A549 (cell line): ENCODE data around the gene SLC6A4. TPM values are rescaled to one million over a fixed set of nuclear protein-coding genes. Genes with fewer than 3 reads are reported as not detected.

Experiments
- ATAC-seq, 2 experiments: fragments of 200-7000 bp in 1 of 2; fragments of >200 bp in 1 of 2; cut with Nextera tagmentation in 1 of 2; cut with Tn5 transposase in 1 of 2; 3 replicates each; pipeline versions ENCODE4 v1.8.0 to v1.9.1; 2018 to 2020; ENCODE audit warnings: mild to moderate bottlenecking in 1 of 2, moderate library complexity in 1 of 2
- CTCF ChIA-PET: fragments of 300-600 bp; sonication (Branson Sonifier 250); formaldehyde crosslinking; extraction: SDS; loops from one replicate; lab custom pipeline; 2021; ENCODE audit warnings: antibody characterized with exemption, inconsistent platforms; lab: Yijun Ruan, JAX
- POLR2A ChIA-PET: fragments of 350-600 bp; formaldehyde crosslinking; extraction: SDS; loops from one replicate; lab custom pipeline; 2021; ENCODE audit warnings: antibody characterized with exemption, inconsistent platforms; lab: Yijun Ruan, JAX
- DNase-seq, 2 experiments: peaks; one replicate each; pipeline versions ENCODE4 v3.0.0 to v3.0.0-alpha.2; 2011 to 2016; ENCODE audit warnings: low read depth in 1 of 2, low spot score in 1 of 2
- FAIRE-seq: peaks from 2 replicates; lab custom pipeline; 2011; peaks lifted over from hg19 to GRCh38; lab: Jason Lieb, UNC
- H3K27ac ChIP-seq, 2 experiments: fragments of >200 bp; sonication (Bioruptor Twin); formaldehyde crosslinking; 3 replicates each; pipeline ENCODE4 v1.5.1; 2016 to 2017
- H3K4me1 ChIP-seq: fragments of >200 bp; sonication (Bioruptor Twin); formaldehyde crosslinking; 3 replicates; pipeline ENCODE4 v1.6.1; 2016
- H3K4me2 ChIP-seq: fragments of >200 bp; sonication (Bioruptor Twin); formaldehyde crosslinking; 3 replicates; pipeline ENCODE4 v1.6.1; 2016
- H3K4me3 ChIP-seq: fragments of >200 bp; sonication (Bioruptor Twin); formaldehyde crosslinking; 3 replicates; pipeline ENCODE4 v1.5.1; 2016
- H3K9me3 ChIP-seq: fragments of >200 bp; sonication (Bioruptor Twin); formaldehyde crosslinking; 3 replicates; pipeline ENCODE4 v1.6.1; 2016
- BHLHE40 ChIP-seq: IDR thresholded peaks from 2 replicates; pipeline ENCODE4 v1.6.1; 2012; ENCODE audit warnings: low read depth, low read length, inconsistent platforms
- CBX2 ChIP-seq: fragments of 200-600 bp; sonication (generic); IDR thresholded peaks from 2 replicates; pipeline ENCODE4 v1.6.1; 2016; ENCODE audit warnings: low read depth, mild to moderate bottlenecking, borderline replicate concordance
- CEBPB ChIP-seq, 2 experiments: fragments of >200 bp in 1 of 2; sonication (Bioruptor Twin) in 1 of 2; formaldehyde crosslinking in 1 of 2; IDR thresholded peaks; 2 replicates each; pipeline ENCODE4 v1.6.1; 2012 to 2016
- E2F6 ChIP-seq: IDR thresholded peaks from 2 replicates; pipeline ENCODE4 v1.6.1; 2012; ENCODE audit warnings: low read depth, borderline replicate concordance
- EHF ChIP-seq: fragments of 250-450 bp; sonication (Bioruptor Pico); IDR thresholded peaks from 2 replicates; pipeline ENCODE4 v1.5.0; 2020; ENCODE audit warnings: mild to moderate bottlenecking
- FOSB ChIP-seq: fragments of 250-450 bp; sonication (Bioruptor Pico); IDR thresholded peaks from 2 replicates; pipeline ENCODE4 v1.5.0; 2020; ENCODE audit warnings: mild to moderate bottlenecking, moderate library complexity
- FOXS1 ChIP-seq: fragments of 250-450 bp; sonication (Bioruptor Pico); IDR thresholded peaks from 2 replicates; pipeline ENCODE4 v1.5.0; 2020; ENCODE audit warnings: mild to moderate bottlenecking, moderate library complexity
- GATA3 ChIP-seq: IDR thresholded peaks from 2 replicates; pipeline ENCODE4 v1.6.1; 2012; ENCODE audit warnings: borderline replicate concordance
- HEYL ChIP-seq: fragments of 250-450 bp; sonication (Bioruptor Pico); IDR thresholded peaks from 2 replicates; pipeline ENCODE4 v1.8.0; 2021; ENCODE audit warnings: mild to moderate bottlenecking, moderate library complexity
- HMGXB4 ChIP-seq: fragments of 250-450 bp; sonication (Bioruptor Pico); IDR thresholded peaks from 2 replicates; pipeline ENCODE4 v1.5.0; 2021; ENCODE audit warnings: mild to moderate bottlenecking, moderate library complexity, borderline replicate concordance
- HOXA7 ChIP-seq: fragments of 250-450 bp; sonication (Bioruptor Pico); IDR thresholded peaks from 2 replicates; pipeline ENCODE4 v1.5.0; 2020; ENCODE audit warnings: mild to moderate bottlenecking, moderate library complexity
- MAFK ChIP-seq: fragments of 450-650 bp; IDR thresholded peaks from 2 replicates; pipeline ENCODE4 v1.6.1; 2014; ENCODE audit not compliant: partially characterized antibody
- RAD21 ChIP-seq, 2 experiments: fragments of >200 bp in 1 of 2; sonication (Bioruptor Twin) in 1 of 2; formaldehyde crosslinking in 1 of 2; IDR thresholded peaks in 1 of 2; conservative IDR thresholded peaks in 1 of 2; 2 replicates in 1 of 2; 3 replicates in 1 of 2; pipeline ENCODE4 v1.6.1; 2012 to 2018; ENCODE audit warnings: inconsistent platforms in 1 of 2
- RARB ChIP-seq: fragments of 250-450 bp; sonication (Bioruptor Pico); IDR thresholded peaks from 2 replicates; pipeline ENCODE4 v1.8.0; 2021; ENCODE audit warnings: mild to moderate bottlenecking, moderate library complexity
- RCOR1 ChIP-seq: fragments of 150-350 bp; IDR thresholded peaks from 2 replicates; pipeline ENCODE4 v1.6.1; 2014; ENCODE audit warnings: antibody characterized with exemption, low read length, low read depth
- RFX5 ChIP-seq: fragments of 450-650 bp; IDR thresholded peaks from 2 replicates; pipeline ENCODE4 v1.7.1; 2014; ENCODE audit warnings: antibody characterized with exemption, mild to moderate bottlenecking, moderate library complexity
- TP53 ChIP-seq: fragments of 250-450 bp; sonication (Bioruptor Pico); IDR thresholded peaks from 2 replicates; pipeline ENCODE4 v1.5.0; 2021; ENCODE audit warnings: mild to moderate bottlenecking, moderate library complexity
- USF2 ChIP-seq: fragments of 450-650 bp; IDR thresholded peaks from 2 replicates; pipeline ENCODE4 v1.6.1; 2014; ENCODE audit warnings: antibody characterized with exemption
- WGBS: methylation state at CpG from one replicate; pipeline ENCODE4 v1.1.6; 2017; ENCODE audit errors: missing lambda C conversion rate; 5-methylcytosine and 5-hydroxymethylcytosine counted together
- polyA plus RNA-seq, 4 experiments: library from polyadenylated mRNA; depleted of rRNA in 3 of 4; stranded (reverse); fragments of >200 nt; fragmentation: RNase III in 1 of 4; extraction: RNeasy Plus Mini Kit Qiagen cat#74134 plus additional on column Dnase treatment in 1 of 4; gene quantifications; 2 replicates in 3 of 4; 3 replicates in 1 of 4; pipeline ENCODE4 v1.2.3, GENCODE V29; 2011 to 2017
- TF ChIP-seq, protein P1 (sequence below): IDR thresholded peaks from 2 replicates; pipeline ENCODE4 v1.6.1; 2012
- TF ChIP-seq, protein P2 (sequence below): fragments of >200 bp; sonication (Bioruptor Twin); formaldehyde crosslinking; IDR thresholded peaks from 3 replicates; pipeline ENCODE4 v1.5.1; 2016

The SLC6A4 gene
- polyA plus RNA-seq, 2 of the 4 experiments (the other 2 are of a cell fraction), result 0.12 TPM; not detected in 1

DNA sequence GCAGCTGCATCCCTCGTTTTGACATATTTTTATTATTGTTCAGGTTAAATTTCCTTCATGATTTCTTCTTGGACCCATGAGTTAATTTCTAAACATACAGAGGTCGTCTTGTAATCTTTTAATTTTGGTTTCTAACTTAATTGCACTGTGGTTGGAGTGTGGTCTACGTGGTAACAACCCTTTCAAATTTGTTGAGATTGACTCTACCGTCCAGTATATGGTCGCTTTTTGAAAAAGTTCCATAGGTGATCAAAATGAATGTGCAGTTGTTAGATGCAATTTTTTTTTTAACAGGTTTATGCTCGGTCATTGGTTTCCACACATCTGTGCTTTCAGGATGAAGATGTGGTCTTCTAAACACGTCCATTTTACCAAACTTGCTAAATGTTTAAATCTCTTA is 11.0 kb upstream of the SLC6A4 start:
- no peak for TF ChIP-seq CBX2
- no peak for TF ChIP-seq HMGXB4
- no peak for TF ChIP-seq RAD21 (conservative IDR thresholded peaks at IDR 0.05 in 1 of 2, IDR thresholded peaks at IDR 0.05 in 1 of 2)
- DNase-seq, result no peak
- no peak overlapping the region for H3K4me2 ChIP-seq
- ChIA-PET CTCF (interaction anchor here (0.7 to 2.3 kb wide), 3 partner anchors 10 to 142 kb away, joined by 3 to 7 read pairs (median 6); no protein-coding TSS in a partner anchor), POLR2A (no interaction called here)
- ATAC-seq, result no peak
- H3K27ac ChIP-seq, result no peak overlapping the region
- H3K4me1 ChIP-seq, result no peaks in the 10 kb centered on the region
- no peaks in the 10 kb centered on the region for H3K9me3 ChIP-seq
- H3K4me3 ChIP-seq, result no peak overlapping the region
- FAIRE-seq, result no peak
- WGBS, result 88% methylated on average over 7 of the region's 7 CpGs

DNA sequence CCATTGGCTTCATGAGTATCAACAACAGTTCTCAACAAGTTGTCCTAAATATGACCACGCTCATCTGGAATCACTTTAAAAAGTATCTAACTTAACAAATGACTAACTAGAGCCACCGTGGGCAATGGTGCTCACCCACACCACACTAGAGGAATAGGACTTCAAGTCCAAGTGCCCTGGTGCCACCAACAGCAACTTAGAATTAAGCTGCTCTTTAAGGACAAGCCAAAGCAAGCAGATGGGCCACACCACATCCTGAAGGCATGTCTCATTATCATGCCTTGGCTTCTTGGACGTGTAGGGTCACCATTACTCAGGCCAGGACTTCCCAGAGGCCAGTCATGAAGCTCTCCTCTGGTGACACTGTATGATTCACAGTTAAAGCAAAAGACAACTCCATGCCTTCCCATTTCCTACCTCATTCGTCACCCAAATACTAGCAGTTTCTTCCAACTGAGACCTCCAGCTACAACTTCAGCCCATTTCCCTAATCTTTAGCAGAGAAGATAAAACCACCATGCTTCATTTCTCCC is 9.4 kb upstream of the SLC6A4 start:
- H3K9me3 ChIP-seq, result no peaks in the 10 kb centered on the region
- ATAC-seq (peak in 1 of 2 experiments; percentile 30; a peak in 1 of 6 replicates), DNase-seq (no peak), FAIRE-seq (no peak)
- ChIA-PET CTCF (interaction anchor here (1.1 to 11.1 kb wide), 5 partner anchors 11 to 232 kb away, joined by 3 to 115 read pairs (median 5); partner anchors contain the start of gene GOSR1), POLR2A (no interaction called here)
- no peak overlapping the region for H3K4me2 ChIP-seq
- no peak overlapping the region for H3K27ac ChIP-seq
- no peaks in the 10 kb centered on the region for H3K4me1 ChIP-seq
- no peak overlapping the region for H3K4me3 ChIP-seq
- no peak for TF ChIP-seq FOSB (CRISPR knock-in tag)
- TF ChIP-seq, protein P1, sequence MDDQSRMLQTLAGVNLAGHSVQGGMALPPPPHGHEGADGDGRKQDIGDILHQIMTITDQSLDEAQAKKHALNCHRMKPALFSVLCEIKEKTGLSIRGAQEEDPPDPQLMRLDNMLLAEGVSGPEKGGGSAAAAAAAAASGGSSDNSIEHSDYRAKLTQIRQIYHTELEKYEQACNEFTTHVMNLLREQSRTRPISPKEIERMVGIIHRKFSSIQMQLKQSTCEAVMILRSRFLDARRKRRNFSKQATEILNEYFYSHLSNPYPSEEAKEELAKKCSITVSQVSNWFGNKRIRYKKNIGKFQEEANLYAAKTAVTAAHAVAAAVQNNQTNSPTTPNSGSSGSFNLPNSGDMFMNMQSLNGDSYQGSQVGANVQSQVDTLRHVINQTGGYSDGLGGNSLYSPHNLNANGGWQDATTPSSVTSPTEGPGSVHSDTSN, result no peak
- TF ChIP-seq HEYL (CRISPR knock-in tag), result no peak
- TF ChIP-seq HOXA7 (CRISPR knock-in tag), result no peak
- TF ChIP-seq HMGXB4, result no peak
- TF ChIP-seq TP53, result no peak
- TF ChIP-seq EHF (CRISPR knock-in tag), result no peak
- TF ChIP-seq, protein P2, sequence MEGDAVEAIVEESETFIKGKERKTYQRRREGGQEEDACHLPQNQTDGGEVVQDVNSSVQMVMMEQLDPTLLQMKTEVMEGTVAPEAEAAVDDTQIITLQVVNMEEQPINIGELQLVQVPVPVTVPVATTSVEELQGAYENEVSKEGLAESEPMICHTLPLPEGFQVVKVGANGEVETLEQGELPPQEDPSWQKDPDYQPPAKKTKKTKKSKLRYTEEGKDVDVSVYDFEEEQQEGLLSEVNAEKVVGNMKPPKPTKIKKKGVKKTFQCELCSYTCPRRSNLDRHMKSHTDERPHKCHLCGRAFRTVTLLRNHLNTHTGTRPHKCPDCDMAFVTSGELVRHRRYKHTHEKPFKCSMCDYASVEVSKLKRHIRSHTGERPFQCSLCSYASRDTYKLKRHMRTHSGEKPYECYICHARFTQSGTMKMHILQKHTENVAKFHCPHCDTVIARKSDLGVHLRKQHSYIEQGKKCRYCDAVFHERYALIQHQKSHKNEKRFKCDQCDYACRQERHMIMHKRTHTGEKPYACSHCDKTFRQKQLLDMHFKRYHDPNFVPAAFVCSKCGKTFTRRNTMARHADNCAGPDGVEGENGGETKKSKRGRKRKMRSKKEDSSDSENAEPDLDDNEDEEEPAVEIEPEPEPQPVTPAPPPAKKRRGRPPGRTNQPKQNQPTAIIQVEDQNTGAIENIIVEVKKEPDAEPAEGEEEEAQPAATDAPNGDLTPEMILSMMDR, result no peak
- TF ChIP-seq E2F6, result no peak
- WGBS, result 32% methylated on average over 4 of the region's 4 CpGs

DNA sequence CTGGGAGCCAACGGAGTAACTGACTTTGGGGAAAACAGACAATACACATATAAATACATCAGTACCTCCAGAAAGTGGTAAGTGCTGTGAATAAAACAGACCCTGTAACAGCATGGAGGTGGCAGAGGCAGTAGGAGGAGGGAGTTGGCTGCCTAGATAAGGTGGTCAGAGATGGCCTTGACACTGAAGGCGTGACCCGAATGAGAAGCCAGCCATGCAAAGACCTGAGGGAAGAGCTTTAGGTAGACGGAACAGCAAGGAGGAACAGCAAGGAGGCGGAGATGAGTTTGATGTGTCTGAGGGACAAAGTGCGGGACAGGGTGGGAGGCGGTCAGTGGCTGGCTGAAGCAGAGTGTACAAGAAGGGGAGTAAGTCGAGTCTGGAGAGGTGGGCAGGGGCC is 8.1 kb upstream of the SLC6A4 start:
- Histone ChIP-seq H3K9me3 (no peaks in the 10 kb centered on the region), H3K4me3 (no peak overlapping the region), H3K27ac (no peak overlapping the region), H3K4me2 (no peak overlapping the region), H3K4me1 (no peaks in the 10 kb centered on the region)
- FAIRE-seq, result no peak
- WGBS, result 85% methylated on average over 8 of the region's 8 CpGs
- DNase-seq, result no peak
- ChIA-PET CTCF (interaction anchor here (1.0 to 11.1 kb wide), 3 partner anchors 117 to 137 kb away, joined by 3 to 115 read pairs (median 5); no protein-coding TSS in a partner anchor), POLR2A (no interaction called here)
- no peak; a peak in 2 of 6 replicates for ATAC-seq
- no peak for TF ChIP-seq FOXS1
- TF ChIP-seq BHLHE40, result no peak
- no peak for TF ChIP-seq HOXA7 (CRISPR knock-in tag)
- TF ChIP-seq USF2, result no peak
- no peak for TF ChIP-seq RCOR1
- TF ChIP-seq MAFK, result no peak
- TF ChIP-seq, protein P1, result no peak
- TF ChIP-seq GATA3, result no peak
- TF ChIP-seq RFX5, result no peak
- TF ChIP-seq TP53, result no peak
- TF ChIP-seq CEBPB (IDR thresholded peaks at IDR 0.05), result no peak
- no peak for TF ChIP-seq RARB (CRISPR knock-in tag)
